OCI-M2 (cell line): ENCODE measurements around the gene SHISA8.

ENCODE experiments used
- DNase-seq: peaks from one replicate; lab custom pipeline; 2025; ENCODE audit not compliant: unreplicated experiment; lab: John Stamatoyannopoulos, UW

Gene SHISA8

GRCh38 chr22:41915786-41916493 lies 1.1 kb upstream of the SHISA8 start:
- DNase-seq, result no peak

- no peak for DNase-seq
These were observed 251 bp downstream of the SHISA8 start for GRCh38 chr22:41914611-41915034.

GRCh38 chr22:41913842-41914534 lies 886 bp downstream of the SHISA8 start:
- no peak for DNase-seq

GRCh38 chr22:41913040-41913719 lies 1.7 kb downstream of the SHISA8 start:
- DNase-seq, result no peak

- DNase-seq, result no peak
These were observed 2.4 kb downstream of the SHISA8 start for GRCh38 chr22:41912338-41913039.

- no peak for DNase-seq
These were observed 3.8 kb downstream of the SHISA8 start for GRCh38 chr22:41911001-41911611.

GRCh38 chr22:41910050-41911000 lies 4.5 kb downstream of the SHISA8 start:
- no peak for DNase-seq

- DNase-seq, result no peak
These were observed 5.4 kb downstream of the SHISA8 start for GRCh38 chr22:41909310-41910049.

GRCh38 chr22:41908411-41909309 lies 6.2 kb downstream of the SHISA8 start:
- no peak for DNase-seq

GRCh38 chr22:41907436-41908401 lies 7.2 kb downstream of the SHISA8 start:
- no peak for DNase-seq

- DNase-seq, result no peak
These were observed 8.1 kb downstream of the SHISA8 start for GRCh38 chr22:41906822-41907221.

- no peak for DNase-seq
These were observed 9.3 kb downstream of the SHISA8 start for GRCh38 chr22:41905411-41906202.

GRCh38 chr22:41904450-41905410 lies 10.1 kb downstream of the SHISA8 start:
- no peak for DNase-seq

- DNase-seq, result no peak
These were observed 11.9 kb downstream of the SHISA8 start for GRCh38 chr22:41902932-41903421.

GRCh38 chr22:41902016-41902415 lies 12.9 kb downstream of the SHISA8 start:
- no peak for DNase-seq
